Measurements from ENCODE around the gene RIC1. TPM values are rescaled to one million over a fixed set of nuclear protein-coding genes. Genes with fewer than 3 reads are reported as not detected.

The RIC1 gene
- total and polyA plus RNA-seq, 2 of the 8 experiments (the other 6 are each of a cell fraction or from before 2014, with no cell fraction given) = 10.7 to 24.5 TPM

DNA sequence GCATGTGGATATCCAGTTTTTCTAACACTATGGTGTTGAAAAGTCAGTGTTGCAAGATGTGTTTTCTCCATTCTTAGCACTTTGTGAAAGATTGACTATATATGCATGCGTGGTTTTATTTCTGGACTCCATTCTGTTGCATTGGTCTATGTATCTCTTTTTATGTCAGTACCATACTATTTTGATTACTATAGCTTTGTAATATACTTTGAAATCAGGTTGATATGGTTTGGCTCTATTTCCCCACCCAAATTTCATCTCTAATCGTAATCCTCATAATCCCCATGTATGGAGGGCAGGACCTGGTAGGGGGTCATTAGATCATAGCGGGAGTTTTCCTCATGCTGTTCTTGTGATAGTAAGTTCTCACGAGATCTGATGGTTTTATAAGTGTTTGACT, 6.5 kb downstream of the RIC1 start (continued):
- TF ChIP-seq, protein P1, sequence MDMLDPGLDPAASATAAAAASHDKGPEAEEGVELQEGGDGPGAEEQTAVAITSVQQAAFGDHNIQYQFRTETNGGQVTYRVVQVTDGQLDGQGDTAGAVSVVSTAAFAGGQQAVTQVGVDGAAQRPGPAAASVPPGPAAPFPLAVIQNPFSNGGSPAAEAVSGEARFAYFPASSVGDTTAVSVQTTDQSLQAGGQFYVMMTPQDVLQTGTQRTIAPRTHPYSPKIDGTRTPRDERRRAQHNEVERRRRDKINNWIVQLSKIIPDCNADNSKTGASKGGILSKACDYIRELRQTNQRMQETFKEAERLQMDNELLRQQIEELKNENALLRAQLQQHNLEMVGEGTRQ (IDR thresholded peaks at IDR 0.05; ENCODE audit: low read length) = no peak
- TF ChIP-seq TCF12 (IDR thresholded peaks at IDR 0.05; ENCODE audit: low read depth, low read length) = no peak
- no peak for TF ChIP-seq YY1 (IDR thresholded peaks at IDR 0.05; ENCODE audit: low read depth, low read length)
- no peak for TF ChIP-seq EZH2 (IDR thresholded peaks at IDR 0.05; ENCODE audit: low read depth, low read length, severe bottlenecking)
- no peak for TF ChIP-seq ASH2L (IDR thresholded peaks at IDR 0.05; ENCODE audit: low read length)
- no peak for TF ChIP-seq JUN (IDR thresholded peaks at IDR 0.05; ENCODE audit: low read depth, low read length)
